Suppressor macrophage treated with lipopolysaccharide for 4 hours (primary cell): ENCODE results near the gene LPP.

ENCODE experiments used
- DNase-seq: peaks from one replicate; pipeline ENCODE4 v3.0.0-alpha.2; 2020

LPP gene

GRCh38 chr3:188385295-188385694 is 231.3 kb downstream of the LPP start:
- DNase-seq = peak; percentile 80

GRCh38 chr3:188389711-188390342 is 235.9 kb downstream of the LPP start:
- DNase-seq = peak; percentile 96

GRCh38 chr3:188390343-188390718 is 236.4 kb downstream of the LPP start:
- DNase-seq = no peak

- peak; percentile 56 for DNase-seq
These were observed 237.0 kb downstream of the LPP start for GRCh38 chr3:188390775-188391443.

GRCh38 chr3:188391592-188391991 is 237.6 kb downstream of the LPP start:
- peak; percentile 23 for DNase-seq

- DNase-seq = no peak
These were observed 238.1 kb downstream of the LPP start for GRCh38 chr3:188392076-188392475.

GRCh38 chr3:188394623-188395022 is 240.7 kb downstream of the LPP start:
- peak; percentile 53 for DNase-seq

- no peak for DNase-seq
These were observed 242.3 kb downstream of the LPP start for GRCh38 chr3:188396251-188396650.

- DNase-seq = no peak
These were observed 242.9 kb downstream of the LPP start for GRCh38 chr3:188396900-188397299.

- no peak for DNase-seq
These were observed 244.1 kb downstream of the LPP start for GRCh38 chr3:188397766-188398705.

- DNase-seq = peak; percentile 90
These were observed 246.7 kb downstream of the LPP start for GRCh38 chr3:188400494-188401243.

- DNase-seq = no peak
These were observed 247.5 kb downstream of the LPP start for GRCh38 chr3:188401244-188401993.

- no peak for DNase-seq
These were observed 248.3 kb downstream of the LPP start for GRCh38 chr3:188402229-188402628.

- DNase-seq = peak; percentile 60
These were observed 249.4 kb downstream of the LPP start for GRCh38 chr3:188403404-188403803.

- DNase-seq = no peak
These were observed 250.2 kb downstream of the LPP start for GRCh38 chr3:188404124-188404523.

- no peak for DNase-seq
These were observed 250.7 kb downstream of the LPP start for GRCh38 chr3:188404701-188405100.

GRCh38 chr3:188407158-188407880 is 253.4 kb downstream of the LPP start:
- no peak for DNase-seq

GRCh38 chr3:188408831-188409230 is 254.9 kb downstream of the LPP start:
- DNase-seq = no peak

GRCh38 chr3:188411750-188412149 is 257.8 kb downstream of the LPP start:
- DNase-seq = no peak

- DNase-seq = no peak
These were observed 261.2 kb downstream of the LPP start for GRCh38 chr3:188415196-188415595.

GRCh38 chr3:188416041-188416440 is 262.1 kb downstream of the LPP start:
- DNase-seq = no peak
